GM08714 (cell line): ENCODE measurements around the gene TRRAP.

ENCODE experiments used
- H3K4me3 ChIP-seq: fragments of 200-500 bp; sonication (Bioruptor generic); 2 replicates; pipeline ENCODE4 v1.5.1; 2014; ENCODE audit warnings: mild to moderate bottlenecking, low read length, inconsistent platforms
- ZNF274 ChIP-seq: IDR thresholded peaks from 2 replicates; pipeline ENCODE4 v1.6.1; 2012; ENCODE audit warnings: mild to moderate bottlenecking, low read depth, low read length

TRRAP gene

GRCh38 chr7:98968621-98969020 is 90.3 kb downstream of the TRRAP start:
- no peak for TF ChIP-seq ZNF274
- no peak overlapping the region for H3K4me3 ChIP-seq

GRCh38 chr7:98969386-98969785 is 91.1 kb downstream of the TRRAP start:
- TF ChIP-seq ZNF274 = no peak
- no peak overlapping the region for H3K4me3 ChIP-seq

GRCh38 chr7:98970016-98970615 is 91.8 kb downstream of the TRRAP start:
- no peak for TF ChIP-seq ZNF274
- H3K4me3 ChIP-seq = no peak overlapping the region

GRCh38 chr7:98970805-98971204 is 92.5 kb downstream of the TRRAP start:
- TF ChIP-seq ZNF274 = no peak

GRCh38 chr7:98974205-98974604 is 95.9 kb downstream of the TRRAP start:
- TF ChIP-seq ZNF274 = no peak
- no peak overlapping the region for H3K4me3 ChIP-seq

More at GRCh38 chr7:98970805-98971204, 92.5 kb downstream of the TRRAP start:
- H3K4me3 ChIP-seq = no peak overlapping the region

GRCh38 chr7:98974906-98975816 is 96.8 kb downstream of the TRRAP start:
- TF ChIP-seq ZNF274 = no peak
- H3K4me3 ChIP-seq = no peak overlapping the region

GRCh38 chr7:98976396-98977185 is 98.3 kb downstream of the TRRAP start:
- TF ChIP-seq ZNF274 = no peak
- no peak overlapping the region for H3K4me3 ChIP-seq

GRCh38 chr7:98978672-98979071 is 100.3 kb downstream of the TRRAP start:
- TF ChIP-seq ZNF274 = no peak
- H3K4me3 ChIP-seq = no peak overlapping the region

- H3K4me3 ChIP-seq = no peak overlapping the region
- TF ChIP-seq ZNF274 = no peak
Measured at GRCh38 chr7:98981701-98982100, 103.4 kb downstream of the TRRAP start.

- TF ChIP-seq ZNF274 = no peak
- no peak overlapping the region for H3K4me3 ChIP-seq
Measured at GRCh38 chr7:98982686-98983085, 104.4 kb downstream of the TRRAP start.

GRCh38 chr7:98984126-98984525 is 105.8 kb downstream of the TRRAP start:
- H3K4me3 ChIP-seq = no peak overlapping the region
- TF ChIP-seq ZNF274 = no peak

- H3K4me3 ChIP-seq = no peak overlapping the region
- no peak for TF ChIP-seq ZNF274
Measured at GRCh38 chr7:98985406-98985805, 107.1 kb downstream of the TRRAP start.

- no peak for TF ChIP-seq ZNF274
- no peak overlapping the region for H3K4me3 ChIP-seq
Measured at GRCh38 chr7:98985945-98986344, 107.6 kb downstream of the TRRAP start.

- TF ChIP-seq ZNF274 = no peak
- H3K4me3 ChIP-seq = no peak overlapping the region
Measured at GRCh38 chr7:98988641-98989040, 110.3 kb downstream of the TRRAP start.

GRCh38 chr7:98990356-98990755 is 112.0 kb downstream of the TRRAP start:
- no peak overlapping the region for H3K4me3 ChIP-seq
- no peak for TF ChIP-seq ZNF274

- TF ChIP-seq ZNF274 = no peak
- no peak overlapping the region for H3K4me3 ChIP-seq
Measured at GRCh38 chr7:98991141-98991540, 112.8 kb downstream of the TRRAP start.
